Measurements from ENCODE around the gene MET. TPM values are rescaled to one million over a fixed set of nuclear protein-coding genes. Genes with fewer than 3 reads are reported as not detected.
"Not testable (repeated sequence)": the region's sequence is repeated elsewhere in the genome, so short reads cannot be mapped to it uniquely, and the experiment has no call there.

Gene MET
- total and polyA plus RNA-seq, 2 of the 13 experiments (the other 11 are each of a cell fraction or from before 2014, with no cell fraction given): 21.8 to 31.5 TPM

GRCh38 chr7:116643148-116643547 is 28.8 kb upstream of the MET start:
- H4K20me1 ChIP-seq (ENCODE audit: insufficient read depth, low read length); ATAC-seq; H3K9me3 ChIP-seq (ENCODE audit: low read length); POLR2A ChIA-PET; H3K9ac ChIP-seq (ENCODE audit: insufficient read depth, low read depth, low read length); BruUV-seq (replicated peaks); H3K36me3 ChIP-seq (replicated peaks in 1 of 2; ENCODE audit: control insufficient read depth in 1 of 2, insufficient read depth in 2 of 2, low read length in 2 of 2); H3K4me1 ChIP-seq (ENCODE audit: insufficient read depth, low read length); H3K4me3 ChIP-seq (replicated peaks in 1 of 3; ENCODE audit: insufficient read depth in 1 of 3, low read depth in 2 of 3, low read length in 3 of 3); H3K79me2 ChIP-seq (ENCODE audit: insufficient read depth, low read length); intact Hi-C loops (cut with micrococcal nuclease; ENCODE audit: unreplicated experiment); FAIRE-seq; DNase-seq (ENCODE audit: low spot score); in situ Hi-C loops (cut with HindIII; ENCODE audit: extremely low pct_ligation_motif_present, low pct_unique_long_range_greater_than_20kb); H3K4me2 ChIP-seq (ENCODE audit: low read depth, low read length); CTCF ChIA-PET (ENCODE audit: low intra/inter-chr PET ratio, low total read pairs); H3K27me3 ChIP-seq (ENCODE audit: control insufficient read depth in 1 of 2, insufficient read depth in 2 of 2, low read length in 2 of 2); H3K27ac ChIP-seq (ENCODE audit: extremely low read length, insufficient read depth, low read length); H2AFZ ChIP-seq (ENCODE audit: low read length): not testable (repeated sequence)
- 17% methylated on average over 4 of the region's 4 CpGs for WGBS (ENCODE audit: low lambda C conversion rate)

GRCh38 chr7:116644628-116645027 is 27.4 kb upstream of the MET start:
- FAIRE-seq: no peak
- no peak for ATAC-seq
- no peaks in the 10 kb centered on the region for H3K4me1 ChIP-seq (ENCODE audit: insufficient read depth, low read length)
- no peak overlapping the region for H2AFZ ChIP-seq (ENCODE audit: low read length)
- ChIA-PET CTCF (ENCODE audit: low intra/inter-chr PET ratio, low total read pairs) (no interaction called here), POLR2A (no interaction called here)
- DNase-seq (ENCODE audit: low spot score): no peak
- intact Hi-C loops (cut with micrococcal nuclease; ENCODE audit: unreplicated experiment) (no loop called here), in situ Hi-C loops (cut with HindIII; ENCODE audit: extremely low pct_ligation_motif_present, low pct_unique_long_range_greater_than_20kb) (no loop called here)
- TF ChIP-seq SYNCRIP (IDR thresholded peaks at IDR 0.05; ENCODE audit: insufficient read depth, low read depth, low read length) (no peak), RORA (CRISPR knock-in tag; IDR thresholded peaks at IDR 0.05) (no peak), ZNF331 (CRISPR knock-in tag; IDR thresholded peaks at IDR 0.05) (no peak)
- no peak overlapping the region for H3K27ac ChIP-seq (ENCODE audit: extremely low read length, insufficient read depth, low read length)
- H4K20me1 ChIP-seq (ENCODE audit: insufficient read depth, low read length): no peaks in the 10 kb centered on the region
- H3K4me3 ChIP-seq (replicated peaks in 1 of 3; ENCODE audit: insufficient read depth in 1 of 3, low read depth in 2 of 3, low read length in 3 of 3): no peak overlapping the region
- WGBS (ENCODE audit: low lambda C conversion rate): 29% methylated on average over 6 of the region's 6 CpGs
- H3K79me2 ChIP-seq (ENCODE audit: insufficient read depth, low read length): no peaks in the 10 kb centered on the region
- no peaks in the 10 kb centered on the region for H3K27me3 ChIP-seq (ENCODE audit: control insufficient read depth in 1 of 2, insufficient read depth in 2 of 2, low read length in 2 of 2)
- no peaks in the 10 kb centered on the region for H3K36me3 ChIP-seq (replicated peaks in 1 of 2; ENCODE audit: control insufficient read depth in 1 of 2, insufficient read depth in 2 of 2, low read length in 2 of 2)
- no peaks in the 10 kb centered on the region for H3K9me3 ChIP-seq (ENCODE audit: low read length)
- no peak overlapping the region for H3K4me2 ChIP-seq (ENCODE audit: low read depth, low read length)
- H3K9ac ChIP-seq (ENCODE audit: insufficient read depth, low read depth, low read length): no peak overlapping the region
- BruUV-seq (replicated peaks): no TSS peak

Data from HepG2 (cell line).